K562 (cell line): Measurements from ENCODE around the gene TAMALIN.

Experiments used
- EZH2 ChIP-seq: IDR thresholded peaks from 2 replicates; pipeline ENCODE4 v1.6.1; 2012; ENCODE audit warnings: low read depth, mild to moderate bottlenecking, inconsistent platforms, low read length, borderline replicate concordance
- FOXK2 ChIP-seq, 2 experiments: fragments of 450-650 bp; IDR thresholded peaks in 1 of 2; conservative IDR thresholded peaks in 1 of 2; 2 replicates each; pipeline ENCODE4 v1.6.1; 2016; ENCODE audit warnings: low read depth in 2 of 2, mild to moderate bottlenecking in 1 of 2
- HDGF ChIP-seq: fragments of 450-650 bp; IDR thresholded peaks from 2 replicates; pipeline ENCODE4 v1.6.1; 2016
- MAFK ChIP-seq: IDR thresholded peaks from 2 replicates; pipeline ENCODE4 v1.6.1; 2011; ENCODE audit warnings: low read length, improper control_type of control experiment
- MAX ChIP-seq: sonication (generic); formaldehyde crosslinking; IDR thresholded peaks from 2 replicates; pipeline ENCODE4 v1.9.0; 2022; ENCODE audit warnings: mild to moderate bottlenecking, missing genetic modification reagents
- POLR2A ChIP-seq: fragments of 450-650 bp; conservative IDR thresholded peaks from 2 replicates; pipeline ENCODE4 v1.6.1; 2016
- ZBTB11 ChIP-seq, 3 experiments: fragments of 200-800 bp in 1 of 3; fragments of 250-450 bp in 1 of 3; fragments of 450-650 bp in 1 of 3; sonication (Bioruptor Pico) in 1 of 3; sonication (Bioruptor generic) in 1 of 3; formaldehyde crosslinking in 1 of 3; IDR thresholded peaks; 2 replicates each; pipeline versions ENCODE4 v1.6.1 to v1.8.0; 2016 to 2022; ENCODE audit warnings: mild to moderate bottlenecking in 2 of 3, missing genetic modification characterization in 2 of 3, missing compliant biosample characterization in 1 of 3, moderate library complexity in 1 of 3
- TF ChIP-seq, protein P1 (sequence below): fragments of 450-650 bp; IDR thresholded peaks from 2 replicates; pipeline ENCODE4 v1.6.1; 2016; ENCODE audit warnings: mild to moderate bottlenecking, moderate library complexity

- no peak for TF ChIP-seq FOXK2 (conservative IDR thresholded peaks at IDR 0.05 in 1 of 2, IDR thresholded peaks at IDR 0.05 in 1 of 2; ENCODE audit: low read depth in 2 of 2)
- TF ChIP-seq EZH2 = no peak
- no peak for TF ChIP-seq ZBTB11 (CRISPR knock-in tag; IDR thresholded peaks at IDR 0.05)
- TF ChIP-seq POLR2A = no peak
- TF ChIP-seq MAFK = no peak
- TF ChIP-seq MAX (CRISPR knock-in tag) = no peak
- TF ChIP-seq, protein P1, sequence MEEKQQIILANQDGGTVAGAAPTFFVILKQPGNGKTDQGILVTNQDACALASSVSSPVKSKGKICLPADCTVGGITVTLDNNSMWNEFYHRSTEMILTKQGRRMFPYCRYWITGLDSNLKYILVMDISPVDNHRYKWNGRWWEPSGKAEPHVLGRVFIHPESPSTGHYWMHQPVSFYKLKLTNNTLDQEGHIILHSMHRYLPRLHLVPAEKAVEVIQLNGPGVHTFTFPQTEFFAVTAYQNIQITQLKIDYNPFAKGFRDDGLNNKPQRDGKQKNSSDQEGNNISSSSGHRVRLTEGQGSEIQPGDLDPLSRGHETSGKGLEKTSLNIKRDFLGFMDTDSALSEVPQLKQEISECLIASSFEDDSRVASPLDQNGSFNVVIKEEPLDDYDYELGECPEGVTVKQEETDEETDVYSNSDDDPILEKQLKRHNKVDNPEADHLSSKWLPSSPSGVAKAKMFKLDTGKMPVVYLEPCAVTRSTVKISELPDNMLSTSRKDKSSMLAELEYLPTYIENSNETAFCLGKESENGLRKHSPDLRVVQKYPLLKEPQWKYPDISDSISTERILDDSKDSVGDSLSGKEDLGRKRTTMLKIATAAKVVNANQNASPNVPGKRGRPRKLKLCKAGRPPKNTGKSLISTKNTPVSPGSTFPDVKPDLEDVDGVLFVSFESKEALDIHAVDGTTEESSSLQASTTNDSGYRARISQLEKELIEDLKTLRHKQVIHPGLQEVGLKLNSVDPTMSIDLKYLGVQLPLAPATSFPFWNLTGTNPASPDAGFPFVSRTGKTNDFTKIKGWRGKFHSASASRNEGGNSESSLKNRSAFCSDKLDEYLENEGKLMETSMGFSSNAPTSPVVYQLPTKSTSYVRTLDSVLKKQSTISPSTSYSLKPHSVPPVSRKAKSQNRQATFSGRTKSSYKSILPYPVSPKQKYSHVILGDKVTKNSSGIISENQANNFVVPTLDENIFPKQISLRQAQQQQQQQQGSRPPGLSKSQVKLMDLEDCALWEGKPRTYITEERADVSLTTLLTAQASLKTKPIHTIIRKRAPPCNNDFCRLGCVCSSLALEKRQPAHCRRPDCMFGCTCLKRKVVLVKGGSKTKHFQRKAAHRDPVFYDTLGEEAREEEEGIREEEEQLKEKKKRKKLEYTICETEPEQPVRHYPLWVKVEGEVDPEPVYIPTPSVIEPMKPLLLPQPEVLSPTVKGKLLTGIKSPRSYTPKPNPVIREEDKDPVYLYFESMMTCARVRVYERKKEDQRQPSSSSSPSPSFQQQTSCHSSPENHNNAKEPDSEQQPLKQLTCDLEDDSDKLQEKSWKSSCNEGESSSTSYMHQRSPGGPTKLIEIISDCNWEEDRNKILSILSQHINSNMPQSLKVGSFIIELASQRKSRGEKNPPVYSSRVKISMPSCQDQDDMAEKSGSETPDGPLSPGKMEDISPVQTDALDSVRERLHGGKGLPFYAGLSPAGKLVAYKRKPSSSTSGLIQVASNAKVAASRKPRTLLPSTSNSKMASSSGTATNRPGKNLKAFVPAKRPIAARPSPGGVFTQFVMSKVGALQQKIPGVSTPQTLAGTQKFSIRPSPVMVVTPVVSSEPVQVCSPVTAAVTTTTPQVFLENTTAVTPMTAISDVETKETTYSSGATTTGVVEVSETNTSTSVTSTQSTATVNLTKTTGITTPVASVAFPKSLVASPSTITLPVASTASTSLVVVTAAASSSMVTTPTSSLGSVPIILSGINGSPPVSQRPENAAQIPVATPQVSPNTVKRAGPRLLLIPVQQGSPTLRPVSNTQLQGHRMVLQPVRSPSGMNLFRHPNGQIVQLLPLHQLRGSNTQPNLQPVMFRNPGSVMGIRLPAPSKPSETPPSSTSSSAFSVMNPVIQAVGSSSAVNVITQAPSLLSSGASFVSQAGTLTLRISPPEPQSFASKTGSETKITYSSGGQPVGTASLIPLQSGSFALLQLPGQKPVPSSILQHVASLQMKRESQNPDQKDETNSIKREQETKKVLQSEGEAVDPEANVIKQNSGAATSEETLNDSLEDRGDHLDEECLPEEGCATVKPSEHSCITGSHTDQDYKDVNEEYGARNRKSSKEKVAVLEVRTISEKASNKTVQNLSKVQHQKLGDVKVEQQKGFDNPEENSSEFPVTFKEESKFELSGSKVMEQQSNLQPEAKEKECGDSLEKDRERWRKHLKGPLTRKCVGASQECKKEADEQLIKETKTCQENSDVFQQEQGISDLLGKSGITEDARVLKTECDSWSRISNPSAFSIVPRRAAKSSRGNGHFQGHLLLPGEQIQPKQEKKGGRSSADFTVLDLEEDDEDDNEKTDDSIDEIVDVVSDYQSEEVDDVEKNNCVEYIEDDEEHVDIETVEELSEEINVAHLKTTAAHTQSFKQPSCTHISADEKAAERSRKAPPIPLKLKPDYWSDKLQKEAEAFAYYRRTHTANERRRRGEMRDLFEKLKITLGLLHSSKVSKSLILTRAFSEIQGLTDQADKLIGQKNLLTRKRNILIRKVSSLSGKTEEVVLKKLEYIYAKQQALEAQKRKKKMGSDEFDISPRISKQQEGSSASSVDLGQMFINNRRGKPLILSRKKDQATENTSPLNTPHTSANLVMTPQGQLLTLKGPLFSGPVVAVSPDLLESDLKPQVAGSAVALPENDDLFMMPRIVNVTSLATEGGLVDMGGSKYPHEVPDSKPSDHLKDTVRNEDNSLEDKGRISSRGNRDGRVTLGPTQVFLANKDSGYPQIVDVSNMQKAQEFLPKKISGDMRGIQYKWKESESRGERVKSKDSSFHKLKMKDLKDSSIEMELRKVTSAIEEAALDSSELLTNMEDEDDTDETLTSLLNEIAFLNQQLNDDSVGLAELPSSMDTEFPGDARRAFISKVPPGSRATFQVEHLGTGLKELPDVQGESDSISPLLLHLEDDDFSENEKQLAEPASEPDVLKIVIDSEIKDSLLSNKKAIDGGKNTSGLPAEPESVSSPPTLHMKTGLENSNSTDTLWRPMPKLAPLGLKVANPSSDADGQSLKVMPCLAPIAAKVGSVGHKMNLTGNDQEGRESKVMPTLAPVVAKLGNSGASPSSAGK = no peak
- no peak for TF ChIP-seq HDGF
These were observed 594 bp downstream of the TAMALIN start for GRCh38 chr12:52007158-52007921.
